Endothelial cell (in vitro differentiated cells): ENCODE data around the gene ANGPTL4. TPM values are rescaled to one million over a fixed set of nuclear protein-coding genes. Genes with fewer than 3 reads are reported as not detected.
"Not testable (repeated sequence)": the region's sequence is repeated elsewhere in the genome, so short reads cannot be mapped to it uniquely, and the experiment has no call there.

Experiments
- DNase-seq: peaks from one replicate; pipeline ENCODE4 v3.0.0; 2021; ENCODE audit warnings: low spot score
- H3K27ac Mint-ChIP-seq: one replicate; pipeline ENCODE4 v1.8.0; 2021; ENCODE audit warnings: mixed read lengths, inconsistent platforms; ENCODE audit not compliant: unreplicated experiment
- H3K27me3 Mint-ChIP-seq: one replicate; pipeline ENCODE4 v1.8.0; 2021; ENCODE audit warnings: mild to moderate bottlenecking, moderate library complexity, mixed read lengths, inconsistent platforms; ENCODE audit not compliant: unreplicated experiment
- H3K36me3 Mint-ChIP-seq: one replicate; pipeline ENCODE4 v1.8.0; 2021; ENCODE audit warnings: mild to moderate bottlenecking, low read depth, mixed read lengths, inconsistent platforms; ENCODE audit not compliant: unreplicated experiment
- H3K4me1 Mint-ChIP-seq: one replicate; pipeline ENCODE4 v1.8.0; 2021; ENCODE audit warnings: mild to moderate bottlenecking, mixed read lengths, inconsistent platforms; ENCODE audit not compliant: unreplicated experiment
- H3K4me3 Mint-ChIP-seq: one replicate; pipeline ENCODE4 v1.8.0; 2021; ENCODE audit warnings: mild to moderate bottlenecking, mixed read lengths, inconsistent platforms; ENCODE audit not compliant: unreplicated experiment
- H3K9me3 Mint-ChIP-seq: one replicate; pipeline ENCODE4 v1.8.0; 2021; ENCODE audit warnings: mixed read lengths, inconsistent platforms; ENCODE audit not compliant: unreplicated experiment
- CTCF ChIP-seq: fragments of 200-600 bp; sonication (generic); IDR thresholded peaks from one replicate; pipeline ENCODE4 v1.5.0; 2021; ENCODE audit warnings: antibody characterized with exemption; ENCODE audit not compliant: unreplicated experiment
- total RNA-seq: library from RNA; stranded (reverse); fragmentation: NEBNext Ultra II Directional; extraction: Animal tissue kit (Norgen Biotek cat#: 25700); gene quantifications from one replicate; pipeline ENCODE4 v1.2.1, GENCODE V29; 2021; ENCODE audit not compliant: unreplicated experiment

ANGPTL4 gene
- total RNA-seq, 1 donor from 2014 or later = 14.3 TPM

GRCh38 chr19:8336072-8336569 lies 27.8 kb upstream of the ANGPTL4 start:
- H3K4me3 Mint-ChIP-seq = peak overlapping the region; percentile 66
- peaks cover 15% of the 10 kb centered on the region for H3K27me3 Mint-ChIP-seq
- no peak for DNase-seq
- H3K36me3 Mint-ChIP-seq = peaks cover 19% of the 10 kb centered on the region
- no peaks in the 10 kb centered on the region for H3K9me3 Mint-ChIP-seq
- TF ChIP-seq CTCF = no peak
- peaks cover 35% of the 10 kb centered on the region for H3K4me1 Mint-ChIP-seq
- H3K27ac Mint-ChIP-seq = no peak overlapping the region

DNA sequence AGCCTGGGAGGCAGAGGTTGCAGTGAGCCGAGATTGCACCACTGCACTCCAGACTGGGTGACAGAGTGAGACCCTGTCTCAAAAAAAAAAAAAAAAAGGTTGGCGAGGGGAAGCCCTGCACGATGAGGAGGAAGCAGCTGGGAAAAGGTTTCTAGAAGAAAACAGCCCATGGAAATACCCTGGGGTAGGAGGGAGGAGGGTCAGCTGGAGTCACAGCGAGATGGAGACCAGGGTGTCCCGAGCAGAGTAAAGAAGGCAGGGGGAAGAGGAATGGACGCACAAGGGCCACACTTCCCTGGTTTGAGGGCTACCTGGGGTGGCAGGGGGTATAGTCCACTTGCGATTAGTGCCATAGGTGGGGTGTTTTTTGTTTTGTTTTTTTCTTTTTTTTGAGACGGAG lies 27.3 kb upstream of the ANGPTL4 start:
- DNase-seq = no peak
- no peak for TF ChIP-seq CTCF
- Mint-ChIP-seq H3K4me1 (peaks cover 38% of the 10 kb centered on the region), H3K27me3 (peaks cover 15% of the 10 kb centered on the region), H3K9me3 (no peaks in the 10 kb centered on the region), H3K27ac (no peak overlapping the region), H3K36me3 (peaks cover 19% of the 10 kb centered on the region), H3K4me3 (no peak overlapping the region)

DNA sequence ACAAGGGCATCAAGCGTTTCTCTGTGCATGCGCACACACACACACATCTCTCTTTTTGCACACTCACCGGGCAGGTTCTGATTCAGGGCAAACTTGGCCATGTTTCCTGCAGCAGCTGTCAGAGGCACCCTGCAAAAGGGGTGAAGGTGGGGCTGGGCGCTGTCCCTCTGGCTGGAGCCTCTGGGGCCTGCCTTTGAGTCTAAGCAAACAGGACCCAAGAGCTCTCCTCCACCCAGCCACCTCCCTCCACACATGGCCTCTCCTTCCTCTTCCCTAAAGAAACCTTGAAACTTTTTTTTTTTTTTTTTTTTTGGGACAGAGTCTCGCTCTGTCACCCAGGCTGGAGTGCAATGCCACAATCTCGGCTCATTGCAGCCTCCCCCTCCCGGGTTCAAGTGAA lies 26.2 kb upstream of the ANGPTL4 start:
- DNase-seq = no peak
- H3K4me3 Mint-ChIP-seq = peak overlapping the region; percentile 67
- H3K4me1 Mint-ChIP-seq = peaks cover 42% of the 10 kb centered on the region
- peaks cover 12% of the 10 kb centered on the region for H3K27me3 Mint-ChIP-seq
- TF ChIP-seq CTCF = no peak
- no peaks in the 10 kb centered on the region for H3K9me3 Mint-ChIP-seq
- peak overlapping the region; percentile 70 for H3K27ac Mint-ChIP-seq
- peaks cover 19% of the 10 kb centered on the region for H3K36me3 Mint-ChIP-seq

DNA sequence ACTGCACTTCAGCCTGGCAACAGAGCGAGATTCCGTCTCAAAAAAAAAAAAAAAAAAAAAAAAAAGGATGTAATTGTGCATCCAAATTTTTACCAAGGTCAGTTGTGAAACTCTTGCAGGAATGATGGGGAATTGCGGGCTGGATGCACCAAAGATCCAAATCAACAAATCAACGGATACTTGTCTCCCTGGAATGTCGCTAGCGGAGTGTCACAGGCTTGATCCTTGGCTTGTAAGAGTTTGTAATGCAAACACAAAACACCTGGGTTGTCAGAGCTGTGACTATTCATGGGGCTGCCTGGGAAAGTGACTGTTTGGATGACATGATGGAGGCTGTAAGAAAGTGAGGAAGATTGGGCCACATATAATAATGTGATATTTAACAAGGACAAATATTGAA lies 25.1 kb upstream of the ANGPTL4 start:
- H3K9me3 Mint-ChIP-seq = no peaks in the 10 kb centered on the region
- no peak overlapping the region for H3K27ac Mint-ChIP-seq
- peaks cover 42% of the 10 kb centered on the region for H3K4me1 Mint-ChIP-seq
- peak overlapping the region; percentile 88 for H3K4me3 Mint-ChIP-seq
- DNase-seq = no peak
- H3K36me3 Mint-ChIP-seq = peaks cover 19% of the 10 kb centered on the region
- no peak for TF ChIP-seq CTCF
- peaks cover 18% of the 10 kb centered on the region for H3K27me3 Mint-ChIP-seq

- peak overlapping the region; percentile 90 for H3K4me3 Mint-ChIP-seq
- peaks cover 19% of the 10 kb centered on the region for H3K27me3 Mint-ChIP-seq
- H3K9me3 Mint-ChIP-seq = no peaks in the 10 kb centered on the region
- peaks cover 15% of the 10 kb centered on the region for H3K36me3 Mint-ChIP-seq
- H3K4me1 Mint-ChIP-seq = peaks cover 42% of the 10 kb centered on the region
- no peak for TF ChIP-seq CTCF
- DNase-seq = peak; percentile 75
- H3K27ac Mint-ChIP-seq = peak overlapping the region; percentile 92
These were observed 23.4 kb upstream of the ANGPTL4 start for GRCh38 chr19:8340341-8341096.

- not testable (repeated sequence) for H3K9me3 Mint-ChIP-seq, DNase-seq
- peak overlapping the region; percentile 89 for H3K27ac Mint-ChIP-seq
- H3K4me1 Mint-ChIP-seq = peaks cover 39% of the 10 kb centered on the region
- H3K36me3 Mint-ChIP-seq = peaks cover 11% of the 10 kb centered on the region
- H3K27me3 Mint-ChIP-seq = peaks cover 19% of the 10 kb centered on the region
- H3K4me3 Mint-ChIP-seq = peak overlapping the region; percentile 86
These were observed 22.5 kb upstream of the ANGPTL4 start for GRCh38 chr19:8341504-8341903.
